HG02884 (cell line): ENCODE measurements around the gene LRP1B.
A peak's percentile ranks its signal among the peaks of the same experiment; 100 is the strongest.

Experiments used
- ATAC-seq: cut with Tn5 transposase; IDR thresholded peaks from one replicate; pipeline ENCODE4 v1.9.1; 2021; ENCODE audit warnings: mild to moderate bottlenecking, moderate library complexity; ENCODE audit not compliant: unreplicated experiment

Gene LRP1B

GRCh38 chr2:141599721-141600120 is 531.1 kb downstream of the LRP1B start:
- no peak for ATAC-seq

- ATAC-seq, result no peak
Observed at GRCh38 chr2:141598982-141599381, 531.8 kb downstream of the LRP1B start.

- ATAC-seq, result no peak
Observed at GRCh38 chr2:141595316-141595920, 535.4 kb downstream of the LRP1B start.

- ATAC-seq, result no peak
Observed at GRCh38 chr2:141591787-141592186, 539.0 kb downstream of the LRP1B start.

GRCh38 chr2:141590620-141591019 is 540.2 kb downstream of the LRP1B start:
- no peak for ATAC-seq

- ATAC-seq, result no peak
Observed at GRCh38 chr2:141589314-141589713, 541.5 kb downstream of the LRP1B start.

GRCh38 chr2:141586985-141587384 is 543.8 kb downstream of the LRP1B start:
- no peak for ATAC-seq

GRCh38 chr2:141582213-141582612 is 548.6 kb downstream of the LRP1B start:
- no peak for ATAC-seq

GRCh38 chr2:141579071-141579470 is 551.7 kb downstream of the LRP1B start:
- ATAC-seq, result no peak

- no peak for ATAC-seq
Observed at GRCh38 chr2:141570474-141571131, 560.2 kb downstream of the LRP1B start.

- ATAC-seq, result no peak
Observed at GRCh38 chr2:141569941-141570340, 560.9 kb downstream of the LRP1B start.

GRCh38 chr2:141565597-141565996 is 565.2 kb downstream of the LRP1B start:
- no peak for ATAC-seq

GRCh38 chr2:141560723-141561122 is 570.1 kb downstream of the LRP1B start:
- ATAC-seq, result no peak

- ATAC-seq, result peak; percentile 72
Observed at GRCh38 chr2:141557329-141558095, 573.3 kb downstream of the LRP1B start.

GRCh38 chr2:141555876-141556470 is 574.8 kb downstream of the LRP1B start:
- no peak for ATAC-seq

GRCh38 chr2:141554810-141555209 is 576.0 kb downstream of the LRP1B start:
- ATAC-seq, result peak; percentile 82

GRCh38 chr2:141534666-141535362 is 596.0 kb downstream of the LRP1B start:
- peak; percentile 87 for ATAC-seq

GRCh38 chr2:141529659-141530058 is 601.2 kb downstream of the LRP1B start:
- ATAC-seq, result no peak

- ATAC-seq, result peak; percentile 84
Observed at GRCh38 chr2:141528990-141529389, 601.8 kb downstream of the LRP1B start.

GRCh38 chr2:141526760-141527159 is 604.1 kb downstream of the LRP1B start:
- no peak for ATAC-seq

- no peak for ATAC-seq
Observed at GRCh38 chr2:141524777-141525176, 606.0 kb downstream of the LRP1B start.
